Stomach (tissue), 4 donors: ENCODE data around the gene THY1.

ENCODE experiments used
- POLR2A ChIP-seq, 4 donors: fragments of 450-650 bp; IDR thresholded peaks; one replicate each; pipeline ENCODE4 v1.6.1; 2016; ENCODE audit warnings: antibody characterized with exemption in 4 of 4, control low read depth in 2 of 4, mild to moderate bottlenecking in 1 of 4, moderate library complexity in 1 of 4
- POLR2AphosphoS5 ChIP-seq, 3 donors: sonication (generic); formaldehyde crosslinking; IDR thresholded peaks; one replicate each; pipeline ENCODE4 v1.6.1; 2016; ENCODE audit warnings: antibody characterized with exemption in 3 of 3
- TF ChIP-seq, protein P1 (sequence below), 7 experiments: fragments of 450-650 bp in 4 of 7; fragments of 200-600 bp in 3 of 7; sonication (generic) in 3 of 7; IDR thresholded peaks; one replicate each; pipeline ENCODE4 v1.5.1; 2016 to 2019; ENCODE audit warnings: antibody characterized with exemption in 7 of 7, control low read depth in 2 of 7, mild to moderate bottlenecking in 1 of 7

DNA sequence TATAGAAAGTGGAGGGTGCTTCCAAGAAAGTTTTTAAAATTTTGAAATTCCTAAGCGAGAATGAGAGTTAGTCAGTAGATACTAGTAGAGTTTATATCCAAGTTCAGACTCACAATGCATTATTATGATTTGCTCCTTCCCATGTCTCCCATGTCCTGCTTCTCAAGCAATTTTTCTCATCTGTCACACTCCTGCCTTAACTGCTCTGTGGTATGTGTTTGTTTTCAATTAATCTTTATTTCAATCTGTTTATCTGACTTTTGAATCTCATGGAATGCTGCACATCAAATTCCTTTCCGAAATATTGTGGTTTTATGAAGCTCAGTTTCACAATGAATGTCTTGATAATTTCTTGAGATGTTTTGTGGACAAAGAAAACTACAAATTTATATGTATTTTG lies 18.1 kb downstream of the THY1 start:
- TF ChIP-seq POLR2AphosphoS5 (IDR thresholded peaks at IDR 0.05) (no peak), POLR2A (IDR thresholded peaks at IDR 0.05) (no peak)
- TF ChIP-seq, protein P1, sequence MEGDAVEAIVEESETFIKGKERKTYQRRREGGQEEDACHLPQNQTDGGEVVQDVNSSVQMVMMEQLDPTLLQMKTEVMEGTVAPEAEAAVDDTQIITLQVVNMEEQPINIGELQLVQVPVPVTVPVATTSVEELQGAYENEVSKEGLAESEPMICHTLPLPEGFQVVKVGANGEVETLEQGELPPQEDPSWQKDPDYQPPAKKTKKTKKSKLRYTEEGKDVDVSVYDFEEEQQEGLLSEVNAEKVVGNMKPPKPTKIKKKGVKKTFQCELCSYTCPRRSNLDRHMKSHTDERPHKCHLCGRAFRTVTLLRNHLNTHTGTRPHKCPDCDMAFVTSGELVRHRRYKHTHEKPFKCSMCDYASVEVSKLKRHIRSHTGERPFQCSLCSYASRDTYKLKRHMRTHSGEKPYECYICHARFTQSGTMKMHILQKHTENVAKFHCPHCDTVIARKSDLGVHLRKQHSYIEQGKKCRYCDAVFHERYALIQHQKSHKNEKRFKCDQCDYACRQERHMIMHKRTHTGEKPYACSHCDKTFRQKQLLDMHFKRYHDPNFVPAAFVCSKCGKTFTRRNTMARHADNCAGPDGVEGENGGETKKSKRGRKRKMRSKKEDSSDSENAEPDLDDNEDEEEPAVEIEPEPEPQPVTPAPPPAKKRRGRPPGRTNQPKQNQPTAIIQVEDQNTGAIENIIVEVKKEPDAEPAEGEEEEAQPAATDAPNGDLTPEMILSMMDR (IDR thresholded peaks at IDR 0.05) = no peak
